HCEC 1CT (cell line): Measurements from ENCODE around the gene HYDIN.

Experiments used
- DNase-seq: peaks from one replicate; pipeline ENCODE4 v3.0.0-alpha.2; 2017

Gene HYDIN

DNA sequence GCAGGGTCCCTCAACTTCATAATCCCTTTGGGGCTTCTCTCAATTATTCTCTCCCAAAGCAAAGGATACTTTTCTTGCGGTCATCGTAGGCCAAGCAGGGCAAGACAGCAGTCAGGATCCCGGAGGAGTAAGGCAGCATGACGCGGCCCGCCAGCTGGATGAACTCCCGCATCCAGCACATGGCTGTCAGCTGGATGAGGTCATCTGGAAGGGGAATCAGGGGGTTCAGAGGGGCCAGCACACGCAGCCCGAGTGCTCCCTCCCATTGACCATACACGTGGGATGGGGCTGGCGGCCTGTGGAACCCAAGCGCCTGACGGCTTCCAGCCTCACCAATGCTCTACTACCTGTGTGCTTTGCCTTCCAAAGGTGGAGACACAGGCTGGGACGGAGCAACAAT lies 448.7 kb downstream of the HYDIN start:
- DNase-seq = no peak

DNA sequence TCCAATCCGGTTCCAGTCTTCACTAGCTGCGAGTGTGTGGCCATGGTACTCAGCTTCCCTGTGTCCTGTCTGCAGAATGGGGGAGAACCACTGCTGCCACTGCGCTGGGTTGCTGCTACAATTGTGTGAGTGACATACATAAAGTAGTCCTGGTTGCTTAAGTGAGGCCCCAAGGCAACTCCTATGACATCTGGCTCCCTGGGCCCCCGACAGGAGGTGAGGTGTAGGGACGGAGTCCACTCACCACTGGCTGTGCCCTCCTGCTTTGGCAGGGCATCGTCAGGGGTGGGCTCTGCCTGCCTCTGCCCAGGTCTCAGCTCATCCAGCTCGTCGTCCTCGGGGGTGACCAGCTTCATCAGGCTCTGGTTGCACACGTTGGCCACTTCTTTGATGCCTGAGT lies 450.0 kb downstream of the HYDIN start:
- DNase-seq = no peak

DNA sequence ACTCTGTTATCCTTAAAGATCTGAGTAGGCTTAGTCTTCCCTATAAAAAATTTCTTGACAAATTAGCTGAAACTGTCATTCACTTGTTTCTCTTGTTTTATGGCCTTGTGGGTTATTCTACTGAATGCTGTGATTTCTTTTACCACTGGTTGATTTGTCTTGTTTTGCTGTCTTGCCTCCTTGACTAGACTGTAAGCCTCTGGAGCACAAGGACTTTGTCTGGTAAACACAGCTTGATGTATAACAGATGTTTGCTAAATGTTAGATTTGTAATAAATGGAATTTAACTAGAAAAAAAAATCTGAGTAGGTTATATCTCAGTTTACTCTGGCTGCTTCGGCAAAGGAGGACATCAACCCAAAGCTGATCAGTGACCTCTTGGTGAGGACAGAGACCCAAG lies 451.2 kb downstream of the HYDIN start:
- peak; percentile 19 for DNase-seq

DNA sequence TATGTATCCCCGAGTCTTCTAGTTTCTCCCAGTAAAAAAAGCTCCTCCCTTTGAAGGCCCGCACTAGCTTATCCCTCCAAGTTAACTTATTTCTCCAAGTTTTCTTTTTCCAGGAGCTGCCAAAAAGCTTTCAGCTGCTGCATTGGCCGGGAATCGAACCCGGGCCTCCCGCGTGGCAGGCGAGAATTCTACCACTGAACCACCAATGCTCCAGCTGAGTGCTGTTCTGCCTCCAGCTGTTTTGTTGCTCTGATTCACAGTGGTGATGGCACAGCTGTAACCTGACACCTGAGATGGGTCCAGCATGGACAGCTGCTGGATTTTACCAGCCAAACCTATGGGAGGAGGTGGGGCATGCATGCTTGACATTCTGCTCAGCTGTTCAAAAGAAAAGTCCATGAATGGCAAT lies 451.6 kb downstream of the HYDIN start:
- DNase-seq = peak; percentile 85

GRCh38 chr16:70777973-70778406 lies 452.5 kb downstream of the HYDIN start:
- no peak for DNase-seq

DNA sequence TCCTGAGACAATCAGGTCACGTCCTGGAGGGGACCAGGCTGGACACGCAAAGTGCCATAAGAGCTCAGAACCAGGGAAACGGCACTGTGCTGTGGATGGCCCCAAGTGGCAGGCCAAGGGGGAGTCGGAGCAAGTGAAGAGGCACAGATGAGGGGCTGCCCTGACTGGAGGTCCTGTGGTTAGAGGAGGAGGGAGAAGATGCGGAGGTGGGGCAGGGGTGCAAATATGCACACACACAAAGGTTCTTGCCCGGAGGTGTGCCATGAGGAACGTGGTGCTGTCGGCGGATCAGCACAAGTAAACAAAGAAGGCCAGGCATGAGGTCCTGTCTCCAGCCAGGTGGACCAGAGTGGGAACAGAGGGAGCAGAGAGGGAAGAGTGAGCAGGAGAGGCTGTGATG lies 453.0 kb downstream of the HYDIN start:
- no peak for DNase-seq

GRCh38 chr16:70775399-70775798 lies 455.1 kb downstream of the HYDIN start:
- DNase-seq = no peak

DNA sequence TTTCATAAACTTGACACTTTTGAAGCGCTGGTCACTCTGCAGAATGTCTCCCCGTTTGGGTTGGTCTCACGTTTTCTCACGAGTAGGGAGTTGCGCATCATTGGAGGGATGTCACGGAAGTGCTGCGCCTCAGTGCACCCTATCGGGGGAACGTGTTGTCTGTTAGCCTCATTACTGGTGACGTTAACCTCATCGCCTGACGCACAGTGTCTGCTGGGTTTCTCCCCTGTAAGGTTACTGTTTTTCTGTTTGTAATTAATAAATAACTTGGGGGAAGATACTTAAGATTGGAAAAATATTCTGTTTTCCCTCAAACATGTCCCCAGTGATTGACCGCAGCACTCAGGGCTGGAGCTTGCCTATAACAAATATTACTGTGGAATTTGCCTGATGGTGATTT lies 456.3 kb downstream of the HYDIN start:
- DNase-seq = no peak

- peak; percentile 43 for DNase-seq
Measured at GRCh38 chr16:70772493-70772892, 458.0 kb downstream of the HYDIN start.

DNA sequence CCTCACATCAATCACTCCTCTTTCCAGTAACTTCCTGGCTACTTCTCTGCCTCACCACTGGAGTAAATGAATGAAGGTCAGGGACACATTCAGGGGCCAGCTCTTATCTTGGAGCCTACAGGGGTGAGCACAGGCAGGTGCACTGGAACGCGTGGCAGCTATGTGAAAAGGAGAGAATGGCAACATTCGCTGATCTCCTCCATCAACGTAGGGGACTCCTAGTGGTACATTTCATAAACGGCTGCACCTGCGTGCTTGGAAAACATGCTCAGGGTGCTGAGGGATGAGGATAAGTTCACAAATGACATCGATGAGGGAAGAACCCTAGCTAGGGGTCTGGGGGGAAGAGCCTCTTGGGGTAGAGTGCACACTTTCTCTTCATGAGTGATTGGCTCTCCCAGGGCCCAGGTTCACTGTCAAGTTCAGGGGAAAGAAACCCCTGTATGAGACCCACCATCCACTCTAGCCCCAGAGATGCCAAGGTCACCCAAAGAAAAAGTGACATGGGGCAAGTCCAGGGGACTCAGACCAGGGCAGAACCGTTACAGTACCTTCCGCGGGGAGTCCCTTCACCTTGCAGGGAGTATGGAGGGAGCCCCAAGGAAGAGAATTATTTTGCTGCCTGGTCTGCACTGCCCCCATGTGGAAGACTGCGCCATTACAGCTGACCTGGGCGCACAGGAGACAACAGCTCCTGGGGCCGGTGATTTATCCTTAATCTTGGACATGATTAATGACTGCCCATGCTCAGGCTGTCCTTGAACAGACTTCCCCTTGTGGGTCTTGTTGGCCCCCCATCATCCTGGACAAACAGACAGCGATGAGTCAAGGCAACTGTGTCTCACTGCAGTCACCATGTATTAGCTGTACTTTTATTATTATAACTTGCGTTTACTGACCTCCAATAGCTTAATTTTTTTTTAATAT lies 459.6 kb downstream of the HYDIN start:
- peak; percentile 40 for DNase-seq

- no peak for DNase-seq
Measured at GRCh38 chr16:70770291-70770625, 460.3 kb downstream of the HYDIN start.

DNA sequence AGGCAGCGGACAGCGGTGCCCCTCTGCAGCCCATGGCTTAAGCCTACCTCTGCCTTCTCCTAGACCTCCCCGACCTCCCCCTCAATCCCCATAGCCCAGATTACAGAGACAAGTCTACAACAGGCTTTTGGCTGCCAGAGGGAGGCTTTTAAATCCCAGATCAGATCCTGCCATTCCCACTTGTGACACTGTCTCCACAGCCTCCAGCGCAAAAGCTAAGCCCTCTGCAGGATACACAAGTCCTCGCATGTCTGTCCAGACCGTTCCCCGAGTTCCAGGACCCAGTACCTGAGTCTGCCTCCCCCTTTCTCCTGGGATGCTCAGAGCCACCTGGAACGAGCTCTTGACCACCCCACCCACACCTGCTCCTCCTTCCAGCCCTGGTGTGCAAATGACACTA lies 460.8 kb downstream of the HYDIN start:
- DNase-seq = no peak

DNA sequence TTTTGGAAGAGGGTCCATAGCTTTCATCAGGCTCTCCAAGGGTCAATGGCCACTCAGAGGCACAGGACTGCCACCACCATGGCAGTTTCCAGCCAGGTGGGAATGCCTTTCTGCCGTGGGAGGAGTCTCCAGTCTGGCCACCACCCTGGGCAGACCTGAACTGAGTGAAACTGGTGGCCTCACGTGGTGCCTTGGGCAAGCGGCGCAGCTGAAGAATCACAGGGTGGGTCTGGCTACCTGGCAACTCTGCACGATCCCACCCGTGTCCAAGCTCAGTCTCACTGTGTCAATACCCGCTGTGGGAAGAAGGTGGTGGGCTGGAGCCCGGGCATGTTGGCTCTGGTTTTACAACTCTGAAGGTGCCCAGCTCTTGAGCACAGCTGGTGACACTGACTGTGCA lies 461.4 kb downstream of the HYDIN start:
- no peak for DNase-seq

- no peak for DNase-seq
Measured at GRCh38 chr16:70768203-70768580, 462.3 kb downstream of the HYDIN start.

DNA sequence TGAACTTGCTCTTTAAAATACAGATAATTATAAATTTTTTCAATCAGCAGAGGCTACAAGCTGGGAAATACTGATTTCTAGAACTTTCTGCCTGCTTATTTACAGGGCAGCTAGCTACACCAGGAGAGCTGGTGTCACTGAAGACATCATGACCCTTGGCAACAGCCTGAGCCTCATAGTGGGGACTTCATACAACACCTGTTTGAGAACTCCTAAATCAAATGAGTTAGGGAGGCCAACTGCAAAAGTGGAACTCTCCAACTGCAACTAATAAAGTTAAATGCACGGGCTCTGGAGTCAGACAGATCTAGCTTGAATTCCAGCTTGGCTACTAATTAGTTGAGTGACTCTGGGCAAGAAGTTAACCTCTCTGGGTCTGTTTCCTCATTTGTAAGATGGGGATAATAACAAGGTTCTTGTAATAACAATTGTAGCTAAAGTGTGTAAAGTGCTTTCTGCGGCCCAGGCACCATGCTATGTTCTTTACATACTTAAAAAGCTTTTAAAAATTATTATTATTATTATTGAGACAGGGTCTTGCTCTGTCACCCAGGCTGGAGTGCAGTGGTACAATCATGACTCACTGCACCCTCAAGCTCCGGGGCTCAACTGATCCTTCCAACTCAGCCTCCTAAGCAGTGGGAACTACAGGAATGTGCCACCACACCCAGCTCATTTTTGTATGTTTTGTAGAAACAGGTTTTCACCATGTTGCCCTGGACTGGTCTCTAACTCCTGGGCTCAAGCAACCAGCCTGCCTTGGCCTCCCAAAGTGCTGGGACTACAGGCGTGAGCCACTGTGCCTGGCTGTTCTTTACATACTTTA lies 462.9 kb downstream of the HYDIN start:
- DNase-seq = peak; percentile 22

- no peak for DNase-seq
Measured at GRCh38 chr16:70766658-70767057, 463.9 kb downstream of the HYDIN start.

DNA sequence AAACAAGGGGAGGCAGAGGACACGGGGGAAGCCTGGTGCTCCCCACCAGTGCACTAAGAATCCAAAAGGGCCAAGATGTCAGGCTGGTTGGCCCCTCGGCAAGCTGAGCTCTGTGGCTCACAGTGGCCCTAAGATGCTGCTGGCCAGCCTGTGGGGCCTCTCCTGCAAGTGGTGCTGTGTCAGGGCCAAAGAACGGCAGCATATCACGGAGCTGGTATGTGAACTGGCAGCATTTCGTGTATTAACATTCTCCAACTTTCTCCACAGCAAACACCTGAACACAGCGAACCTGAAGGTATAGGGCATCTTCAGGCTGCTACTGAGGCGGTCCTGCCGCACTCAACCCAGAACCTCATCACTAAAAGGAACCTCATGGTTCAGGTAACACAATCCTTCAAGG lies 464.3 kb downstream of the HYDIN start:
- DNase-seq = no peak

- DNase-seq = no peak
Measured at GRCh38 chr16:70765491-70765890, 465.0 kb downstream of the HYDIN start.

DNA sequence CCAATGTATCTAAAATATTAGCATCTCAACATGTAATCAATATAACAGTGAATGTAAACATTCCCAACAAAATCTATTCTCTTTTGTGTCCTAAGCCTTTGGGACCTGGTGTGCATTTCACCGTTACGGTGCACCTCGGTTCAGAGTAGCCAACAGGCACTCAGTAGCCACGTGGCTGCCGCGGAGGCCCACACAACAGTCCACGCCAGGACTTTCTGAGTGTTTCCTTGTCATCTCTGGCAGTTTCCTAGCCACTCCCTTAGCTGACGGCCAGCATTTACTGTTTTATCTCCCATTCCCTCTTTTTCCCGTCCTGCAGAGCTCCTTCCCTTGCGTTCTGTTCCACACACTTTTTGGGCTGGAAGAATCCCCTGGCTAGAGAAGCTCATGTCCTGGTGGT lies 465.9 kb downstream of the HYDIN start:
- DNase-seq = no peak

DNA sequence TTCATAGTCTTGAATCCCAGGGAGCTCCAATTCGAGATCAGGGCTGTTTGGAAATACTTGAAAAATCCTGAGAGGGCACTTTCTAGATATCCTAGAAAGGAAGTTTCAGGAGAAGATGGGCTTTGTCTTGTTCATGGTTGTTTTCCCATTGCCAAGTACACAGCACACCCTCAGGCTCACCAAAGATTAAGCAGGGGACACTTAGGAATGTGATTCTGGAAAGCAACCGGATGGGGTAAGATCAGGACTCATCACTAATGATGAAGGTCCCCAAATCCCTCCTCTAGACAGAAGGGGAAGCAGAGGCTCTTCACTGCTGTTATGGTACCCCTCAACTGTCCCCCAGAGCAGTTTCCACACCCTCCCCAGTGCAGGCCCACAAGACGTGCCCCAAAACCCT lies 470.3 kb downstream of the HYDIN start:
- peak; percentile 36 for DNase-seq

GRCh38 chr16:70759666-70760065 lies 470.9 kb downstream of the HYDIN start:
- DNase-seq = no peak

DNA sequence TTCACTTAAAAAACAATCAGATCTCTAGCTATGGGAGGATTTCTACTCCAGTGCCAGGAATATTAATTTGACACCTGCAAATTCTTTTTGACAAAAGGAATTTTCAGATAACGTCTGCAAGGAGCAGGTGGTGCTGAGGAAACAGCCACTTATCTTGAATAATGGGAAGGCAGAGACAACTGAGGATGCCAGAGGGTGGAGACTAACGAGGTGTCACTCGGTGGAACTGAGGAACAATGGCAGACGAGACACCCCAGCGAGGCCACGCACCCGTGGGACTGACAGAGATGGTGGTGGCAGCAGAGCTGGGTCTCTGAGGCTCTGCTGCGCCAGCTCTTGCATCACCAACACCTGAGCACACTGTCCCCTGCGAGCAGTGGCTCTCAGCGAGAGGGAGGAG lies 471.7 kb downstream of the HYDIN start:
- no peak for DNase-seq
